Dermis blood vessel endothelial cell (primary cell): ENCODE measurements around the gene NEAT1. TPM values are rescaled to one million over a fixed set of nuclear protein-coding genes. Genes with fewer than 3 reads are reported as not detected.

Experiments used
- DNase-seq: peaks from one replicate; pipeline ENCODE4 v3.0.0; 2010
- total RNA-seq: library from RNA; depleted of rRNA; stranded (reverse); fragments of >200 nt; gene quantifications from 2 replicates; pipeline ENCODE4 v1.2.3, GENCODE V29; 2014

The NEAT1 gene
- total RNA-seq, 1 donor from 2014 or later, result 189 TPM

- DNase-seq, result peak; percentile 53
Observed at GRCh38 chr11:65390099-65390941, 32.3 kb upstream of the NEAT1 start.

- peak; percentile 45 for DNase-seq
Observed at GRCh38 chr11:65390996-65391395, 31.6 kb upstream of the NEAT1 start.

GRCh38 chr11:65392186-65392829 is 30.3 kb upstream of the NEAT1 start:
- DNase-seq, result no peak

GRCh38 chr11:65392899-65393298 is 29.7 kb upstream of the NEAT1 start:
- no peak for DNase-seq

- DNase-seq, result no peak
Observed at GRCh38 chr11:65393513-65394079, 29.0 kb upstream of the NEAT1 start.

GRCh38 chr11:65394125-65394536 is 28.5 kb upstream of the NEAT1 start:
- no peak for DNase-seq

- no peak for DNase-seq
Observed at GRCh38 chr11:65395961-65396530, 26.6 kb upstream of the NEAT1 start.

GRCh38 chr11:65396769-65397745 is 25.5 kb upstream of the NEAT1 start:
- no peak for DNase-seq

- no peak for DNase-seq
Observed at GRCh38 chr11:65398362-65398910, 24.2 kb upstream of the NEAT1 start.

GRCh38 chr11:65399249-65399648 is 23.3 kb upstream of the NEAT1 start:
- no peak for DNase-seq

GRCh38 chr11:65399845-65400244 is 22.8 kb upstream of the NEAT1 start:
- DNase-seq, result no peak

GRCh38 chr11:65400307-65401072 is 22.1 kb upstream of the NEAT1 start:
- no peak for DNase-seq

- DNase-seq, result no peak
Observed at GRCh38 chr11:65401073-65401802, 21.4 kb upstream of the NEAT1 start.

- DNase-seq, result no peak
Observed at GRCh38 chr11:65401803-65402248, 20.8 kb upstream of the NEAT1 start.

GRCh38 chr11:65402790-65403189 is 19.8 kb upstream of the NEAT1 start:
- DNase-seq, result no peak

GRCh38 chr11:65403607-65404121 is 18.9 kb upstream of the NEAT1 start:
- peak; percentile 56 for DNase-seq

- no peak for DNase-seq
Observed at GRCh38 chr11:65404210-65404609, 18.4 kb upstream of the NEAT1 start.

GRCh38 chr11:65404638-65405339 is 17.8 kb upstream of the NEAT1 start:
- DNase-seq, result no peak

GRCh38 chr11:65410936-65411680 is 11.5 kb upstream of the NEAT1 start:
- DNase-seq, result no peak
